ENCODE results near the gene OOSP4B.
"Not testable (repeated sequence)": the region's sequence is repeated elsewhere in the genome, so short reads cannot be mapped to it uniquely, and the experiment has no call there.

Gene OOSP4B

GRCh38 chr11:60059521-60060240 lies 42.7 kb downstream of the OOSP4B start:
- no peak for DNase-seq

GRCh38 chr11:60064111-60064510 lies 47.1 kb downstream of the OOSP4B start:
- no peak for DNase-seq

- DNase-seq: no peak
Measured at GRCh38 chr11:60065801-60066200, 48.8 kb downstream of the OOSP4B start.

- no peak for DNase-seq
Measured at GRCh38 chr11:60069450-60069849, 52.5 kb downstream of the OOSP4B start.

GRCh38 chr11:60071644-60072043 lies 54.7 kb downstream of the OOSP4B start:
- not testable (repeated sequence) for DNase-seq

- DNase-seq: no peak
Measured at GRCh38 chr11:60077216-60077817, 60.3 kb downstream of the OOSP4B start.

GRCh38 chr11:60077981-60078380 lies 61.0 kb downstream of the OOSP4B start:
- no peak for DNase-seq

GRCh38 chr11:60078745-60079144 lies 61.8 kb downstream of the OOSP4B start:
- no peak for DNase-seq

GRCh38 chr11:60080535-60080934 lies 63.6 kb downstream of the OOSP4B start:
- no peak for DNase-seq

Measured in amygdala (tissue), 56 donors.